Epithelial cell of proximal tubule (primary cell): Measurements from ENCODE around the gene TLCD1. TPM values are rescaled to one million over a fixed set of nuclear protein-coding genes. Genes with fewer than 3 reads are reported as not detected.
"Not testable (repeated sequence)": the region's sequence is repeated elsewhere in the genome, so short reads cannot be mapped to it uniquely, and the experiment has no call there.

Experiments
- DNase-seq: peaks from one replicate; pipeline ENCODE4 v3.0.0-alpha.2; 2011; ENCODE audit warnings: low read depth
- H3K4me3 ChIP-seq: 2 replicates; pipeline ENCODE4 v1.5.1; 2011; ENCODE audit warnings: low read depth, mild to moderate bottlenecking, low read length
- total RNA-seq: library from RNA; depleted of rRNA; stranded (reverse); fragments of >200 nt; gene quantifications from 2 replicates; pipeline ENCODE4 v1.2.3, GENCODE V29; 2015
- TF ChIP-seq, protein P1 (sequence below): conservative IDR thresholded peaks from 2 replicates; pipeline ENCODE4 v1.5.1; 2012; ENCODE audit warnings: low read depth, mild to moderate bottlenecking, low read length

Gene TLCD1
- total RNA-seq, 1 donor from 2014 or later: 14.5 TPM

DNA sequence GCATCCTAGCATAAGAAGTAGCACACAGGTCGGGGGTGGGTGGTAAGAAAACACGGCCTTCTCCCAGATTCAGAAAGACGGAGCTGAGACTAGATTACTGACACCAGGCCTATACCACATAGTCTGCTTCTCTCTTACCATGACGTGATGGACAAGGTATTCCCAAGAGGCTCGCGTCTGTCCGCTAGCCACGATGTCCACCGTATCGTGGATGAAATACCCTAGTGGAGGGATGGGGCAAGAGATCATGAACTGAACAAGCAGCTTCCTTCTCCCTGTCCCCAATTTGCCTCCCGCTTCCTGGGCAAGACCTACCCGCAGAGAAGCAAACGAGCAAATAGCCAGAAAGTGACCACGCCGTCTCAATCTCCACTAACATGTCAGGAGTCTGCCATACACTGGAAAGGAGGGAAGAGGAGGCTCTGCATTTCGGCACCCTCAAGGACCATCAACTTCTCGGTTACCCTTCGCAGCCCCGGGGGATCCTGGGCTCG is 820 bp downstream of the TLCD1 start:
- no peak for DNase-seq
- H3K4me3 ChIP-seq: peak overlapping the region; percentile 67
- TF ChIP-seq, protein P1, sequence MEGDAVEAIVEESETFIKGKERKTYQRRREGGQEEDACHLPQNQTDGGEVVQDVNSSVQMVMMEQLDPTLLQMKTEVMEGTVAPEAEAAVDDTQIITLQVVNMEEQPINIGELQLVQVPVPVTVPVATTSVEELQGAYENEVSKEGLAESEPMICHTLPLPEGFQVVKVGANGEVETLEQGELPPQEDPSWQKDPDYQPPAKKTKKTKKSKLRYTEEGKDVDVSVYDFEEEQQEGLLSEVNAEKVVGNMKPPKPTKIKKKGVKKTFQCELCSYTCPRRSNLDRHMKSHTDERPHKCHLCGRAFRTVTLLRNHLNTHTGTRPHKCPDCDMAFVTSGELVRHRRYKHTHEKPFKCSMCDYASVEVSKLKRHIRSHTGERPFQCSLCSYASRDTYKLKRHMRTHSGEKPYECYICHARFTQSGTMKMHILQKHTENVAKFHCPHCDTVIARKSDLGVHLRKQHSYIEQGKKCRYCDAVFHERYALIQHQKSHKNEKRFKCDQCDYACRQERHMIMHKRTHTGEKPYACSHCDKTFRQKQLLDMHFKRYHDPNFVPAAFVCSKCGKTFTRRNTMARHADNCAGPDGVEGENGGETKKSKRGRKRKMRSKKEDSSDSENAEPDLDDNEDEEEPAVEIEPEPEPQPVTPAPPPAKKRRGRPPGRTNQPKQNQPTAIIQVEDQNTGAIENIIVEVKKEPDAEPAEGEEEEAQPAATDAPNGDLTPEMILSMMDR: no peak

DNA sequence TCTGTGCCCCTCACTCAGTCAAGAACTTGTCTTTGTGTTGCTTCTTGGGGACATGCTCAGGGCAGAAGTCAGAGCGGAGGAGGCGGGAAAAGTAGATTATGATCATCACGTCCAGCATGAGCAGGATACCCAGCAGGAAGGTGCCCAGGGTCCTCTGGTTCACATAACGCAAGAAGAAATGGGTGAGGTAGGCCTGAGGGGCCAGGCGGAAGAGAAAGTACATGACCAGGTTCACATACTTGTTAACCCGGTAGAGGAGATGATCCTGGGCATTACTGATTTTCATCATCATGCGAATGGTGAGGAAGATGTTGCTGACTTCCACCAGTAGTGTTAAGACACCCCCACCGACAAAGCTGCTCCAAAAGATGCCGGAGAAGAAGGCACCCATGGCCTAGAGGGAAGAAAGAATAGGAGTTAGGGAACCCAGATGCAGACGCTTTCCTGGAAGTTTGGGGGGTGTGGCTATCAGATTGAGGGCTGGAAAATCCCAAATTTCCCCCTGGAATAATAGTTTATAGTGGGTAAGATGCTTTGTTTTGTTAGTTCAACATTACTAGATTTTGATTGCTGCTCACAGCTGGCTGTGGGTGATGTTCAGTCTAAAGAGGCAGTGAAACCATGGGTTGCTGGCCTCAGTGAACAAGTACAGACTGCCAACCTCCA is 1.4 kb downstream of the TLCD1 start:
- peak overlapping the region; percentile 67 for H3K4me3 ChIP-seq
- TF ChIP-seq, protein P1: no peak
- DNase-seq: no peak

DNA sequence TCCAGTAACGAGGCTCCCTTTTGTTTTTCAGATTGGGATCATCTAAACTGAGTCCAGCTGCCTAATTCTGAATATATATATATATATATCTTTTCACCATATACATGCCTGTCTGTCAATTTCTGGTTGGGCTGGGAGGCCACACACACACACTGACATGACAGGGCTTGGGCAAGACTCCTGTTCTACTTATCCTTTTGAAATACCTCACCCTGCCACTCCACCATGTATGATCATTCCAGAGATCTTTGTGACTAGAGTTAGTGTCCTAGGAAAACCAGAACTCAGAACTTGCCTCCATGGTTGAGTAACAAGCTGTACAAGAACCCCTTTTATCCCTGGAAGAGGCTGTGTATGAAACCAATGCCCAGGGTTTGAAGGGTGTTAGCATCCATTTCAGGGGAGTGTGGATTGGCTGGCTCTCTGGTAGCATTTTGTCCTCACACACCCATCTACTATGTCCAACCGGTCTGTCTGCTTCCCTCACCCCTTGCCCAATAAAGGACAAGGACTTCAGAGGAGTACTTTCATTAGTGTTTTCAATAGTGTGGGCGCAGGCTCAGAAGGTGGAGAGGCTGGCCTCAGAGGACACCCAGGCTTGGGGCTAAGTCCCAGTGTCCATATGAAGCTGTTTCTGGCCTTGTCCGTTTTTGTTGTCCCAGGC is 2.1 kb downstream of the TLCD1 start:
- not testable (repeated sequence) for DNase-seq, H3K4me3 ChIP-seq

DNA sequence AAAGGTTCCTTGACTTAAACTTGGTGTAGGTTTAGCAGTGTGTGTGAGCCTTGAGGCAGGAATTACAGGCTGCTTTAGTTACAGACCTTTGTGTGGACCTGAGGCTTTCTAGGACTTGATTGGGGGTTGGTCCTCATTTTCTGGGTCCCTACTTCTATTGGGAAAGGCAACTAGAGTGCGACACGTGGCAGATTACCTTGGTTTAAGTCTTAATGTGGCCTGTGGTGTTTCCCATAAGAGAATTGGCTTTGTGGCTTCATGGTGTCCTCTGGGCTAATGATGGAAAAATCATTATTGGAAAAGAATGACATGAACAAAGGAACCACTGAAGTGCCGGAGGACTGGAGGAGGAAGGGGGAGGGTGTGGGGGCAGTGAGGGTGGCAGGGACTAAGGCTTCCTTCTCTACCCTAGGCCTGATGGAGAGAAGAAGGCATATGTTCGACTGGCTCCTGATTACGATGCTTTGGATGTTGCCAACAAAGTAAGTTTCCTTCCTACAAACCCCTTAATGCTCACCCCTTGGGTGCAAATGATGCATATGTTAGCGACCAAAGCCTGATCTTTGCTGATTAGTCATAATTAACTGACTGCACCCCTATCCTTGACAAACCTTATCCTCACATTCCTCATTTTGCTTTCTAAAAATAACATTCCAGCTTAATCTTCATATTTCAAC is 2.7 kb downstream of the TLCD1 start:
- no peak for DNase-seq
- TF ChIP-seq, protein P1: no peak
- no peak overlapping the region for H3K4me3 ChIP-seq

DNA sequence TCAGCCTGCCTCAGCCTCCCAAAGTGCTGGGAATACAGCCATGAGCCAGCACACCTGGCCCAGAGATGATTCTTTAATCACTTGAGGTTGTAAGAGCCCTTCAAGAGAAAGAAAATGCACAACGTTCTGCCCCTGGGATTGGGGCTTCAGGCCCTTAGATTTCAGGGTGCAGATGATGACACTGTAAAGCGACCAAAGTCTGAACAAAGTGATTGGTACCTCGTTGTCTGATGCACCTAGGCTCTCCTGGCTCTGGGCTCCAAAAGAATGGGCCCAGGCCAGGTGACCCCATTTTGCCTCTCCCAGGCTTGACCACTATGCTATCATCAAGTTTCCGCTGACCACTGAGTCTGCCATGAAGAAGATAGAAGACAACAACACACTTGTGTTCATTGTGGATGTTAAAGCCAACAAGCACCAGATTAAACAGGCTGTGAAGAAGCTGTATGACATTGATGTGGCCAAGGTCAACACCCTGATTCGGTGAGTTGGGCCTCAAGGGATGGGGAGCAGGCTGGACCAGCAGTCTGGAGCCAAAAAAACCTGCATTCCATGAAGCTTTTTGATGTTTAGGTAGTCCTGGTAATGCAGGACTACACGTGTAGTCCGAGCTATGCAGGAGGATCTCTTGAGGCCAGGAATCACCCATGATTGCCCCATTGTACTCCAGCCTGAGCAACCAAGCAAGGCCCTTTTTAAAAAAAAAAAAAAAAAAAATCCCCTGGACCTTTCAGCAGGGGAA is 3.4 kb downstream of the TLCD1 start:
- TF ChIP-seq, protein P1: no peak
- peak overlapping the region; percentile 96 for H3K4me3 ChIP-seq
- DNase-seq: no peak

DNA sequence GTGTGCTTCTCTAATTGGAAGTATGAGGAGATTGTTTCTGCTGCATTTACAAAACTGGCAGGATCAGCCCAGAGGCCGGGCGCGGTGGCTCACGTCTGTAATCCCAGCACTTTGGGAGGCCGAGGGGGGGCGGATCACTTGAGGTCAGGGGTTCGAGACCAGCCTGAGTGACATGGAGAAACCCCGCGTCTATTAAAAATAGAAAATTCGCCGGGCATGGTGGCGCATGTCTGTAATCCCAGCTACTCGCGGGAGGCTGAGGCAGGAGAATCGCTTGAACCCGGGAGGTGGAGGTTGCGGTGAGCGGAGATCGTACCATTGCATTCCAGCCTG is 5.1 kb downstream of the TLCD1 start:
- DNase-seq: not testable (repeated sequence)
- H3K4me3 ChIP-seq: peak overlapping the region; percentile 96

DNA sequence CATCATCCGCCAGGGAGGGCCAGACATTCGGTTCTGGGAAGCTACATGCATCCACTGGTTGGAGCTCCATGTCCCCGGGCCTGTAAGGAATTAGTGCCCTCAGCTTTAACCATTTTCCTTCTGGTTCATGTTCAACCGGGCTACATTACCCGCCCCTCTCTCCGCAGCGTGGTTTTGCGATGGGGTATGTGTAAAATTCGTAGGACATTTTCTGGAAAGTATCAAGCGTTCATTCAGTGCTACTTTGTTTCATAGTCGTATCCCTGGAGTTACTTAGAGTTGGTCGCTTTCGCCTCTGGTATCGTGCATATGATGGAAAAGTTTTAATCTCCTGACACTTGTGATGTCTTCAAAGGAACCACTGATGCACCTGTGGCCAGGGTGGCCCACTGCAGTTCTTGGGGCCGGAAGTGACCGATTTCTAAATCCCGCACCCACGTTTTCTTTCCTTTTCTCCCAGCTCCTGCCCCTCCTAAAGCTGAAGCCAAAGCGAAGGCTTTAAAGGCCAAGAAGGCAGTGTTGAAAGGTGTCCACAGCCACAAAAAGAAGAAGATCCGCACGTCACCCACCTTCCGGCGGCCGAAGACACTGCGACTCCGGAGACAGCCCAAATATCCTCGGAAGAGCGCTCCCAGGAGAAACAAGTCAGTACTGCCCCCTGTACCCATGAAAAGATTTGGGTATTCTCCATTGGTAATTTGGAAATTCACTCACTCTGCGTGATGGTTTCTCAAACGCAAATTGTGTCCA is 5.6 kb downstream of the TLCD1 start:
- DNase-seq: no peak
- TF ChIP-seq, protein P1: peak; percentile 25
- peak overlapping the region; percentile 96 for H3K4me3 ChIP-seq
